Tibial nerve (tissue), 4 donors: ENCODE measurements around the gene PTPRM. TPM values are rescaled to one million over a fixed set of nuclear protein-coding genes. Genes with fewer than 3 reads are reported as not detected.

ENCODE experiments used
- DNase-seq, 2 donors: peaks; one replicate each; pipeline ENCODE4 v3.0.0-alpha.2; 2019; ENCODE audit warnings: low spot score in 2 of 2
- H3K27ac ChIP-seq, 4 donors: fragments of 200-600 bp; sonication (generic) in 3 of 4; one replicate each; pipeline ENCODE4 v1.5.1; 2017 to 2019; ENCODE audit warnings: mild to moderate bottlenecking in 1 of 4
- H3K27me3 ChIP-seq, 2 donors: fragments of 200-600 bp; sonication (generic) in 1 of 2; one replicate each; pipeline versions ENCODE4 v1.5.1 to v1.6.0; 2017 to 2019
- H3K36me3 ChIP-seq, 3 donors: fragments of 200-600 bp; sonication (generic); one replicate each; pipeline ENCODE4 v1.5.1; 2018 to 2019
- H3K4me1 ChIP-seq, 4 donors: fragments of 200-600 bp; sonication (generic) in 3 of 4; one replicate each; pipeline ENCODE4 v1.5.1; 2017 to 2019
- H3K4me3 ChIP-seq, 4 donors: fragments of 200-600 bp; sonication (generic) in 3 of 4; one replicate each; pipeline ENCODE4 v1.5.1; 2017 to 2019; ENCODE audit warnings: mild to moderate bottlenecking in 1 of 4, moderate library complexity in 1 of 4
- H3K9me3 ChIP-seq, 4 donors: fragments of 200-600 bp; sonication (generic) in 3 of 4; one replicate each; pipeline ENCODE4 v1.5.1; 2017 to 2019
- CTCF ChIP-seq, 5 experiments: fragments of 200-600 bp in 3 of 5; fragments of 450-650 bp in 2 of 5; sonication (generic) in 3 of 5; IDR thresholded peaks; one replicate each; pipeline ENCODE4 v1.5.1; 2016 to 2019; ENCODE audit warnings: antibody characterized with exemption in 5 of 5, mild to moderate bottlenecking in 3 of 5, moderate library complexity in 2 of 5
- EP300 ChIP-seq, 2 donors: sonication (generic); formaldehyde crosslinking; IDR thresholded peaks; one replicate each; pipeline ENCODE4 v1.6.1; 2017; ENCODE audit warnings: antibody characterized with exemption in 2 of 2, mild to moderate bottlenecking in 1 of 2
- POLR2A ChIP-seq, 2 donors: fragments of 450-650 bp; IDR thresholded peaks; one replicate each; pipeline ENCODE4 v1.6.1; 2017; ENCODE audit warnings: antibody characterized with exemption in 2 of 2, mild to moderate bottlenecking in 2 of 2, moderate library complexity in 2 of 2
- WGBS, 2 donors: methylation state at CpG; one replicate each; pipeline ENCODE4 v1.1.5; 2018; 5-methylcytosine and 5-hydroxymethylcytosine counted together
- total RNA-seq, 4 donors: library from RNA; depleted of rRNA; stranded (reverse); fragments of >200 nt; gene quantifications; one replicate each; pipeline ENCODE4 v1.1.0, GENCODE V29; 2016

PTPRM gene
- total RNA-seq, 4 donors from 2014 or later = 62.2 to 92.4 (median 80.7) TPM

- Histone ChIP-seq H3K27me3 (no peaks in the 10 kb centered on the region), H3K36me3 (peaks cover 0 to 22% (median 0%) of the 10 kb centered on the region in 3 donors), H3K4me1 (no peaks in the 10 kb centered on the region), H3K9me3 (no peaks in the 10 kb centered on the region), H3K27ac (no peak overlapping the region), H3K4me3 (no peak overlapping the region)
- TF ChIP-seq EP300 (IDR thresholded peaks at IDR 0.05) (no peak), POLR2A (IDR thresholded peaks at IDR 0.05) (no peak), CTCF (IDR thresholded peaks at IDR 0.05) (no peak)
- DNase-seq = no peak
- WGBS, 2 donors = 78 to 80% methylated on average over 6 of the region's 6 CpGs
These were observed 752.8 kb downstream of the PTPRM start for GRCh38 chr18:8319798-8320489.

GRCh38 chr18:8322486-8322885 lies 755.4 kb downstream of the PTPRM start:
- Histone ChIP-seq H3K4me3 (no peak overlapping the region), H3K36me3 (peaks cover 0 to 16% (median 0%) of the 10 kb centered on the region in 3 donors), H3K27me3 (no peaks in the 10 kb centered on the region), H3K4me1 (no peaks in the 10 kb centered on the region), H3K27ac (no peak overlapping the region), H3K9me3 (no peaks in the 10 kb centered on the region)
- no peak for TF ChIP-seq EP300 (IDR thresholded peaks at IDR 0.05)
- no peak for TF ChIP-seq CTCF (IDR thresholded peaks at IDR 0.05)
- TF ChIP-seq POLR2A (IDR thresholded peaks at IDR 0.05) = no peak
- 89 to 92% methylated on average over 2 of the region's 2 CpGs for WGBS, 2 donors
- DNase-seq = no peak

- WGBS, 2 donors = 88 to 92% methylated on average over 3 of the region's 3 CpGs
- DNase-seq = no peak
- no peak overlapping the region for H3K27ac ChIP-seq
- no peak overlapping the region for H3K4me3 ChIP-seq
- peaks cover 0 to 10% (median 0%) of the 10 kb centered on the region in 3 donors for H3K36me3 ChIP-seq
- no peaks in the 10 kb centered on the region for H3K27me3 ChIP-seq
- TF ChIP-seq POLR2A (IDR thresholded peaks at IDR 0.05) = no peak
- TF ChIP-seq EP300 (IDR thresholded peaks at IDR 0.05) = no peak
- no peak for TF ChIP-seq CTCF (IDR thresholded peaks at IDR 0.05)
- no peaks in the 10 kb centered on the region for H3K9me3 ChIP-seq
- peaks cover 0 to 3% (median 0%) of the 10 kb centered on the region in 4 donors for H3K4me1 ChIP-seq
These were observed 757.4 kb downstream of the PTPRM start for GRCh38 chr18:8324343-8325065.

GRCh38 chr18:8326763-8327394 lies 759.8 kb downstream of the PTPRM start:
- no peak overlapping the region for H3K27ac ChIP-seq
- H3K4me1 ChIP-seq = peaks cover 0 to 3% (median 0%) of the 10 kb centered on the region in 4 donors
- no peak overlapping the region for H3K4me3 ChIP-seq
- H3K9me3 ChIP-seq = no peaks in the 10 kb centered on the region
- peaks cover 0 to 5% (median 0%) of the 10 kb centered on the region in 3 donors for H3K36me3 ChIP-seq
- no peaks in the 10 kb centered on the region for H3K27me3 ChIP-seq
- TF ChIP-seq EP300 (IDR thresholded peaks at IDR 0.05) (no peak), POLR2A (IDR thresholded peaks at IDR 0.05) (no peak), CTCF (IDR thresholded peaks at IDR 0.05) (no peak)
- WGBS, 2 donors = 91 to 100% methylated on average over 1 of the region's 1 CpG
- no peak for DNase-seq

GRCh38 chr18:8328126-8328525 lies 761.0 kb downstream of the PTPRM start:
- Histone ChIP-seq H3K4me3 (no peak overlapping the region), H3K27me3 (no peaks in the 10 kb centered on the region), H3K4me1 (peaks cover 0 to 3% (median 0%) of the 10 kb centered on the region in 4 donors), H3K36me3 (no peaks in the 10 kb centered on the region), H3K9me3 (no peaks in the 10 kb centered on the region), H3K27ac (no peak overlapping the region)
- TF ChIP-seq POLR2A (IDR thresholded peaks at IDR 0.05) = no peak
- TF ChIP-seq CTCF (IDR thresholded peaks at IDR 0.05) = no peak
- TF ChIP-seq EP300 (IDR thresholded peaks at IDR 0.05) = no peak
- DNase-seq = no peak
- 19 to 30% methylated on average over 2 of the region's 2 CpGs for WGBS, 2 donors
